Neural cell (in vitro differentiated cells): ENCODE data around the gene PDYN. TPM values are rescaled to one million over a fixed set of nuclear protein-coding genes. Genes with fewer than 3 reads are reported as not detected.

Experiments
- H2AFZ ChIP-seq: fragments of 200-600, 300-800 bp; sonication (generic), shearing (Covaris generic); 2 replicates; pipeline ENCODE4 v1.6.0; 2014; ENCODE audit warnings: low read depth, mild to moderate bottlenecking, antibody characterized with exemption, low read length, moderate library complexity
- H3F3A ChIP-seq: fragments of 200-600 bp; shearing (Covaris generic); 2 replicates; pipeline ENCODE4 v1.6.1; 2016; ENCODE audit warnings: mild to moderate bottlenecking, moderate library complexity, mixed read lengths, antibody characterized with exemption, low read length; ENCODE audit not compliant: insufficient read depth, poor library complexity, severe bottlenecking
- H3K27ac ChIP-seq: fragments of 200-600, 300-800 bp; sonication (generic), shearing (Covaris generic); 2 replicates; pipeline ENCODE4 v1.5.1; 2014; ENCODE audit warnings: mild to moderate bottlenecking, low read length, moderate library complexity
- H3K27me3 ChIP-seq: fragments of 300-800, 200-600 bp; sonication (generic), shearing (Covaris generic); 2 replicates; pipeline ENCODE4 v1.6.0; 2014; ENCODE audit warnings: mild to moderate bottlenecking, low read depth, low read length, moderate library complexity; ENCODE audit not compliant: insufficient read depth
- H3K36me3 ChIP-seq: fragments of 300-800, 200-600 bp; sonication (generic), shearing (Covaris generic); 2 replicates; pipeline ENCODE4 v1.5.1; 2014; ENCODE audit warnings: mild to moderate bottlenecking, antibody characterized with exemption, low read length, moderate library complexity; ENCODE audit not compliant: insufficient read depth
- H3K4me2 ChIP-seq: fragments of 300-800, 200-600 bp; sonication (generic), shearing (Covaris generic); 2 replicates; pipeline ENCODE4 v1.6.0; 2014; ENCODE audit warnings: mild to moderate bottlenecking, low read length
- H3K4me3 ChIP-seq: fragments of 300-800, 200-600 bp; sonication (generic), shearing (Covaris generic); 2 replicates; pipeline ENCODE4 v1.5.1; 2014; ENCODE audit warnings: mild to moderate bottlenecking, low read length, moderate library complexity
- H3K79me2 ChIP-seq: fragments of 200-600 bp; shearing (Covaris generic); replicated peaks from 2 replicates; pipeline ENCODE4 v1.6.0; 2014; ENCODE audit warnings: mild to moderate bottlenecking, low read length, moderate library complexity; ENCODE audit not compliant: insufficient read depth
- H3K9ac ChIP-seq: fragments of 300-800, 200-600 bp; sonication (generic), shearing (Covaris generic); 2 replicates; pipeline ENCODE4 v1.6.1; 2016; ENCODE audit warnings: mild to moderate bottlenecking, low read length, mixed read lengths
- H3K9me2 ChIP-seq: fragments of 200-600 bp; shearing (Covaris generic); 2 replicates; pipeline ENCODE4 v1.6.1; 2016; ENCODE audit warnings: mild to moderate bottlenecking, low read length, mixed read lengths; ENCODE audit not compliant: insufficient read depth
- H3K9me3 ChIP-seq: fragments of 200-600, 300-800 bp; sonication (generic), shearing (Covaris generic); 2 replicates; pipeline ENCODE4 v1.6.1; 2016; ENCODE audit warnings: mild to moderate bottlenecking, mixed run types, low read length, moderate library complexity, mixed read lengths
- H4K20me1 ChIP-seq: fragments of 200-600 bp; shearing (Covaris generic); 2 replicates; pipeline ENCODE4 v1.6.1; 2016; ENCODE audit warnings: mild to moderate bottlenecking, mixed run types; ENCODE audit not compliant: insufficient read depth
- CTCF ChIP-seq: fragments of 450-650 bp; IDR thresholded peaks from 2 replicates; pipeline ENCODE4 v1.5.1; 2014; ENCODE audit warnings: antibody characterized with exemption, mild to moderate bottlenecking, moderate library complexity; ENCODE audit not compliant: poor library complexity, severe bottlenecking
- EP300 ChIP-seq: fragments of 450-650 bp; conservative IDR thresholded peaks from 2 replicates; pipeline ENCODE4 v1.6.1; 2014; ENCODE audit warnings: antibody characterized with exemption, mild to moderate bottlenecking, moderate library complexity; ENCODE audit not compliant: poor library complexity, severe bottlenecking
- EZH2 ChIP-seq: fragments of 200-600, 300-800 bp; shearing (Covaris generic), sonication (generic); IDR thresholded peaks from 2 replicates; pipeline ENCODE4 v1.6.1; 2014; ENCODE audit warnings: antibody characterized with exemption, low read length, borderline replicate concordance, mild to moderate bottlenecking; ENCODE audit not compliant: insufficient read depth, poor library complexity, severe bottlenecking
- MXI1 ChIP-seq: fragments of 450-650 bp; conservative IDR thresholded peaks from 2 replicates; pipeline ENCODE4 v1.6.1; 2014; ENCODE audit warnings: antibody characterized with exemption, mild to moderate bottlenecking; ENCODE audit not compliant: poor library complexity, severe bottlenecking
- POLR2AphosphoS5 ChIP-seq: IDR thresholded peaks from 2 replicates; pipeline ENCODE4 v1.6.1; 2012
- RAD21 ChIP-seq: fragments of 450-650 bp; conservative IDR thresholded peaks from 2 replicates; pipeline ENCODE4 v1.6.1; 2014; ENCODE audit warnings: antibody characterized with exemption, mild to moderate bottlenecking, moderate library complexity
- SMC3 ChIP-seq: fragments of 450-650 bp; conservative IDR thresholded peaks from 2 replicates; pipeline ENCODE4 v1.6.1; 2014; ENCODE audit warnings: antibody characterized with exemption, mild to moderate bottlenecking, moderate library complexity; ENCODE audit not compliant: poor library complexity
- TAF1 ChIP-seq: IDR thresholded peaks from 2 replicates; pipeline ENCODE4 v1.6.1; 2012; ENCODE audit warnings: low read depth
- polyA plus RNA-seq: library from polyadenylated mRNA; depleted of rRNA; stranded (reverse); fragments of >200 nt; gene quantifications from 2 replicates; pipeline ENCODE4 v1.2.3, GENCODE V29; 2014
- TF ChIP-seq, protein P1 (sequence below): IDR thresholded peaks from 2 replicates; pipeline ENCODE4 v1.6.1; 2012; ENCODE audit warnings: borderline replicate concordance

Gene PDYN
- polyA plus RNA-seq, 1 donor from 2014 or later = 17.3 TPM

- Histone ChIP-seq H3K36me3 (no peaks in the 10 kb centered on the region), H3K4me2 (no peak overlapping the region), H3K9me2 (no peaks in the 10 kb centered on the region), H3K27ac (no peak overlapping the region), H4K20me1 (no peaks in the 10 kb centered on the region), H3F3A (no peaks in the 10 kb centered on the region), H3K79me2 (no peaks in the 10 kb centered on the region), H3K9ac (no peak overlapping the region), H3K4me3 (no peak overlapping the region), H3K27me3 (no peaks in the 10 kb centered on the region), H3K9me3 (no peaks in the 10 kb centered on the region), H2AFZ (no peak overlapping the region)
- TF ChIP-seq, protein P1, sequence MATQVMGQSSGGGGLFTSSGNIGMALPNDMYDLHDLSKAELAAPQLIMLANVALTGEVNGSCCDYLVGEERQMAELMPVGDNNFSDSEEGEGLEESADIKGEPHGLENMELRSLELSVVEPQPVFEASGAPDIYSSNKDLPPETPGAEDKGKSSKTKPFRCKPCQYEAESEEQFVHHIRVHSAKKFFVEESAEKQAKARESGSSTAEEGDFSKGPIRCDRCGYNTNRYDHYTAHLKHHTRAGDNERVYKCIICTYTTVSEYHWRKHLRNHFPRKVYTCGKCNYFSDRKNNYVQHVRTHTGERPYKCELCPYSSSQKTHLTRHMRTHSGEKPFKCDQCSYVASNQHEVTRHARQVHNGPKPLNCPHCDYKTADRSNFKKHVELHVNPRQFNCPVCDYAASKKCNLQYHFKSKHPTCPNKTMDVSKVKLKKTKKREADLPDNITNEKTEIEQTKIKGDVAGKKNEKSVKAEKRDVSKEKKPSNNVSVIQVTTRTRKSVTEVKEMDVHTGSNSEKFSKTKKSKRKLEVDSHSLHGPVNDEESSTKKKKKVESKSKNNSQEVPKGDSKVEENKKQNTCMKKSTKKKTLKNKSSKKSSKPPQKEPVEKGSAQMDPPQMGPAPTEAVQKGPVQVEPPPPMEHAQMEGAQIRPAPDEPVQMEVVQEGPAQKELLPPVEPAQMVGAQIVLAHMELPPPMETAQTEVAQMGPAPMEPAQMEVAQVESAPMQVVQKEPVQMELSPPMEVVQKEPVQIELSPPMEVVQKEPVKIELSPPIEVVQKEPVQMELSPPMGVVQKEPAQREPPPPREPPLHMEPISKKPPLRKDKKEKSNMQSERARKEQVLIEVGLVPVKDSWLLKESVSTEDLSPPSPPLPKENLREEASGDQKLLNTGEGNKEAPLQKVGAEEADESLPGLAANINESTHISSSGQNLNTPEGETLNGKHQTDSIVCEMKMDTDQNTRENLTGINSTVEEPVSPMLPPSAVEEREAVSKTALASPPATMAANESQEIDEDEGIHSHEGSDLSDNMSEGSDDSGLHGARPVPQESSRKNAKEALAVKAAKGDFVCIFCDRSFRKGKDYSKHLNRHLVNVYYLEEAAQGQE = no peak
- no peak for TF ChIP-seq EZH2
- TF ChIP-seq CTCF = no peak
- TF ChIP-seq MXI1 = no peak
- TF ChIP-seq RAD21 = no peak
- no peak for TF ChIP-seq POLR2AphosphoS5
- no peak for TF ChIP-seq EP300
- no peak for TF ChIP-seq TAF1
- TF ChIP-seq SMC3 = no peak
Observed at GRCh38 chr20:1955217-1955616, 38.6 kb downstream of the PDYN start.

DNA sequence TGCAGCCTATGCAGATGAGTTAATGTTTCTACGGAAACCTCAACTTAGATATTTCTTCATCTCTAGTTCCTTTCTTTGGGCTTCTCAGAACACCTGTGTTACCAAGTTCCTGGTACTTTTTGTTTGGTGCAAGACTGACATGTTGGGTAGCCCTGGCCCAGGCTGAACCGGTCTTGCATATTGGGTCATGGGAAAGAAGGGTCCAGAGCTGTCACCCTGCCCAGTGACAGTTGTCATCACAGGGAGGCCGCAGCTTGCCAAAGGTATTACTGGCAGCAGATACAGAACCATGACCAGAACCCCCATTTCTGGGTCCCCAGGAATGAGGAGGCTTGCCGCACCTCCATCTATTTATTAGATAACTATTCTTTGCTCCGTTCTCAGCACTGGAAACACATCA lies 40.2 kb downstream of the PDYN start:
- TF ChIP-seq SMC3 (no peak), RAD21 (no peak), TAF1 (no peak), CTCF (no peak), MXI1 (no peak), EZH2 (no peak), POLR2AphosphoS5 (no peak), EP300 (no peak)
- TF ChIP-seq, protein P1 = no peak
- Histone ChIP-seq H3K27ac (no peak overlapping the region), H3K4me3 (no peak overlapping the region), H3K27me3 (no peaks in the 10 kb centered on the region), H2AFZ (no peak overlapping the region), H3K9me2 (no peaks in the 10 kb centered on the region), H3K79me2 (no peaks in the 10 kb centered on the region), H3K4me2 (no peak overlapping the region), H4K20me1 (no peaks in the 10 kb centered on the region), H3K36me3 (no peaks in the 10 kb centered on the region), H3K9ac (no peak overlapping the region), H3F3A (no peaks in the 10 kb centered on the region), H3K9me3 (no peaks in the 10 kb centered on the region)
